KOPT-K1 (cell line): ENCODE measurements around the gene NUTM1.
"Not testable (repeated sequence)": the region's sequence is repeated elsewhere in the genome, so short reads cannot be mapped to it uniquely, and the experiment has no call there.

Source experiments
- H3K27ac ChIP-seq: fragments of 200-600 bp; sonication (generic); 2 replicates; pipeline ENCODE4 v1.5.1; 2016; ENCODE audit warnings: antibody characterized with exemption, mild to moderate bottlenecking, low read depth, low read length; ENCODE audit not compliant: poor library complexity, severe bottlenecking
- H3K36me3 ChIP-seq: fragments of 200-600 bp; sonication (generic); 2 replicates; pipeline ENCODE4 v1.5.1; 2017; ENCODE audit warnings: antibody characterized with exemption, mild to moderate bottlenecking, low read length, moderate library complexity; ENCODE audit not compliant: insufficient read depth
- H3K9me3 ChIP-seq: fragments of 200-600 bp; sonication (generic); 2 replicates; pipeline ENCODE4 v1.5.1; 2017; ENCODE audit warnings: antibody characterized with exemption, low read length, mild to moderate bottlenecking; ENCODE audit not compliant: insufficient read depth, poor library complexity, severe bottlenecking

The NUTM1 gene

DNA sequence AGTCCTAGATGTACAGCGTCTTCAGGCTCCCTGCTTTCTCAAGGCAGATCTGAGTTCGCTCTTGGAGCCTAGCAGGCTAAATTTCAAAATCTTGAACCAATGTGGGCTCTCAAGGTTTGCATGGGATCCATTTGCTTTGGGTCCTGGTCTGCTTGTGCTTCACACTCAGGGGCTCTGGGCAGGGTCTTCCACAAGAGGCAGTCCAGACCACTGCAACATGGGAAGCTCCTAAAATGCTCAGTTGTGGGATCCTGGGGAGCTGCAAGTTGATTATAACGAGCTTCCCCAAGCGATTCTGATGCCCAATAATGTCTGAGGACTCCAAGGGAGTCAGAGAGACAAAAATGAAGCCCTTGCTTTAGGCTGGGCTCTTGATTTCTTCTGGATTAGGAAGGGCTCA is 6.7 kb downstream of the NUTM1 start:
- H3K27ac ChIP-seq = no peak overlapping the region
- peaks cover 6% of the 10 kb centered on the region; the same call in 1 of the 2 replicates for H3K36me3 ChIP-seq
- H3K9me3 ChIP-seq = no peaks in the 10 kb centered on the region

DNA sequence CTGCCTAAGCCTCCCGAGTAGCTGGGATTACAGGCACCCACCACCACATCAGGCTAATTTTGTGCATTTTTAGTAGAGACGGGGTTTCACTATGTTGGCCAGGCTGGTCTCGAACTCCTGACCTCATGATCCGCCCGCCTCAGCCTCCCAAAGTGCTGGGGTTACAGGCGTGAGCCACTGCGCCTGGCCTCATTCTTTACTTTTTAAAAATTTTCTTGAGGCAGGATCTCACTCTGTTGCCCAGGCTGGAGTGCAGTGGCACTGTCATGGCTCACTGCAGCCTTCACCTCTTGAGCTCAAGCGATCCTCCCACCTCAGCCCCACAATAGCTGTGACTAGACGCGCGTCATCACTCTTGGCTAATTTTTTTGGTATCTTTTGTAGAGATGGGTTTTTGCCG is 9.9 kb downstream of the NUTM1 start:
- H3K36me3 ChIP-seq = peaks cover 38% of the 10 kb centered on the region
- H3K27ac ChIP-seq, H3K9me3 ChIP-seq: not testable (repeated sequence)

DNA sequence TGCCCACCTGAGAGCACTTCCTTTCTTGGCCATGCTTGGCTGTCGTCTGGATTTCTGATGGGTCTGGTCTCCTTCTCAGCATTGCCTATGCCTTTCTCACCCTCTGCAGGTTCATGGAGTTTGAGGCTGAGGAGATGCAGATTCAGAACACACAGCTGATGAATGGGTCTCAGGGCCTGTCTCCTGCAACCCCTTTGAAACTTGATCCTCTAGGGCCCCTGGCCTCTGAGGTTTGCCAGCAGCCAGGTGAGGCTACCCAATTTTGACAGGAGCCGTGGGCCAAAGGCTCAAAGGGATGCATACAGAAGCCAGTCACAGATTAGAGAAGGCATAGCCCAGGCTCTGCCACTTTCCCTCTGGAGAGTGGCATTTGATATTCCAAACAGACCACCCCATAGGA is 10.5 kb downstream of the NUTM1 start:
- Histone ChIP-seq H3K36me3 (peaks cover 44% of the 10 kb centered on the region), H3K27ac (no peak overlapping the region), H3K9me3 (no peaks in the 10 kb centered on the region)

DNA sequence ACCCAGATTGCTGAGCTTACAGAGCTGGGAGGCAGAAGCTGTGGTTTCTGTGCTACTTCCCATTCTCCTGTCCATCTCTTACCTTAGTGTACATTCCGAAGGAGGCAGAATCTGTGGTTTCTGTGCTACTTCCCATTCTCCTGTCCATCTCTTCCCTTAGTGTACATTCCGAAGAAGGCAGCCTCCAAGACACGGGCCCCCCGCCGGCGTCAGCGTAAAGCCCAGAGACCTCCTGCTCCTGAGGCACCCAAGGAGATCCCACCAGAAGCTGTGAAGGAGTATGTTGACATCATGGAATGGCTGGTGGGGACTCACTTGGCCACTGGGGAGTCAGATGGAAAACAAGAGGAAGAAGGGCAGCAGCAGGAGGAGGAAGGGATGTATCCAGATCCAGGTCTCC is 11.2 kb downstream of the NUTM1 start:
- Histone ChIP-seq H3K27ac (no peak overlapping the region), H3K9me3 (no peaks in the 10 kb centered on the region), H3K36me3 (peaks cover 51% of the 10 kb centered on the region)

DNA sequence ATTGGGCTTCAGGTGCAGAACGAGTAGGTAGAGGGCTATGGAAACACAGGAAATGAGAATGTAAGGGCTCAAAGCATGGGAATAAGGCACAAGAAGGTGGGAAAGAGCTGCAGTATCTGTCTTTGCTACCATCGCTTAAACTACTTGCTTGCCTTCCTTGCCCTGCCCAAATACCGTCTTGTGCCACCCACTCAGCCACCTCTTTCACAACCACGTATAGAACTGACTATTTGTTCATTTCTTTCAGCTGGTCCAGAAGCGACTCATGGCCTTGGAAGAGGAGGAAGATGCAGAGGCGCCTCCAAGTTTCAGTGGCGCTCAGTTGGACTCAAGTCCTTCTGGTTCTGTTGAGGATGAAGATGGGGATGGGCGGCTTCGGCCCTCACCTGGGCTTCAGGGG is 12.1 kb downstream of the NUTM1 start:
- Histone ChIP-seq H3K27ac (no peak overlapping the region), H3K9me3 (no peaks in the 10 kb centered on the region), H3K36me3 (peaks cover 60% of the 10 kb centered on the region)

DNA sequence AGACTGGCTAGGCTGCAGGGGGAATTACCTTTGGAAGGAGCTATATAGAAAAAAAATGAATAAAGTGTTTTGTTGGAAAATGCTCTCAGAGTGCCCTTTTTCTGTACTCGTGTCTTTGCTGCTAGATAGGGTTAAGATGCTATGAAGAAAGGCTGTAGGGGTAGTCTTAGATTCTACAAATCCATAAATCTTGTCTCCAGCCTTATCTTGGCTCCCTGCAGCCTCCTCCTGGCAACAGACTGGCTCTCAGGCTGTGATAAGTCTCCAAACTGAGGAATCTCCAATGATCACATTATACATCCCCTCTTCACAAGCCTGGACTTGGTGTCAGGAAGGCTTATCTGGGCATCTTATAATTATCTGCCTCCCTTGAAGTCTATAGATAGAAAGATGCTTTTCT is 14.5 kb downstream of the NUTM1 start:
- peaks cover 84% of the 10 kb centered on the region for H3K36me3 ChIP-seq
- no peak overlapping the region for H3K27ac ChIP-seq
- no peaks in the 10 kb centered on the region for H3K9me3 ChIP-seq

DNA sequence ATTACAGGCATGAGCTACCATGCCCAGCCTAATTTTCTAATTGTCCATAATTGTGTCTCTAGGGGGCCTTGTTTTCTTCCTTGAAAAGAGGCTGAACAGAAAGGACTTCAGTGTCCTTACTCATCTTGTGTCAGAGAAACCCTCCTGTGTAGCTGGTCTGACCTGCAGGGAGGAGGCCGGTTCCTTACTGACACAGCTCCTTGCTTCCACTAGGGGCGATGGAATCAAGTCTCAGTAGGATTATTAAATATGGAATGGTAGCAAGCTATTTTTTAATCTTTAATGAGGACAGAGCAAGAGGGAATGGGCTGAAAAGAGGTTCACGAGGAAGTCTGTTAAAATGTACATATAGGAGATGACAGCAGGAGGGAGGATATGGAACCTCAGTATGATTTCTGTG is 15.3 kb downstream of the NUTM1 start:
- no peaks in the 10 kb centered on the region for H3K9me3 ChIP-seq
- H3K36me3 ChIP-seq = peaks cover 91% of the 10 kb centered on the region
- no peak overlapping the region for H3K27ac ChIP-seq

DNA sequence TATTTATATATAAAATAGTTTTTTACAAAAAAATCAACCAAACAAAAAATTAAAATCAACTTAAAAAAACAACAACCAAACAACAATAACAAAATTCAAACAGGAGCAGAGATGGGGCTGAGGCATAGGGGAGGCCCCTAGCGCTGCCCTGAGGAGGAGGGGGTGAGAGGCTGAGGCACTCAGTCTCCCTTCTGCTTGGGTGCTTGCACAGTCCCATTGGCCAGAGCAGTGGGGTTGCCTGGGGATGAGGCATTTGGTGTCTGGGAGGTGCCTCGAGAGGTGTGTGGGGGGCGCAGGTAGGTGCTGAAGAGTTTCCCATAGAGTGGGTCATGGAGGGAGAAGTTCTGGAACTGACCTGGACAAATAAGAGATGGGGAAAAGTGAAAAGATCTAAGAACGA is 15.8 kb downstream of the NUTM1 start:
- H3K9me3 ChIP-seq = no peaks in the 10 kb centered on the region
- H3K36me3 ChIP-seq = peaks cover 97% of the 10 kb centered on the region
- H3K27ac ChIP-seq = no peak overlapping the region

DNA sequence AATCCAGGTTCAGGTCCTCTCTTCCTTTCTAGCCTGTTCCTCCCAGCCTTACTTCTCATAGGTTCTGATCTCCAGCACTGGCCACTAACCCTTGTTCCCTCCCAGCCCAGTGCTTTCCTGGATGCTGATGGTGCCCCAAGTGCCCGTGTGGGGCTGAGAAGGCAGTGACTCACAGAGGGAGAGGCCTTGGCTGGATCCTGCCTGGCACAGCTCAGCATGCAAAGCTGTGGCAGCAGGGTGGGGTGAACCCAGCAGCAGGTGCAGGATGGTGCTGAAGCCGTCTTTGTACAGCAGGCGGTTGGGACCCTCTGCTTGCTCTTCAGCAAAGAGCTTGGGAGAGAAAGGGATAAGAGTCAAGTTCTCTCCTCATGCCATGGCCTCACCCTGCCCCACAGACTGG is 16.3 kb downstream of the NUTM1 start:
- H3K27ac ChIP-seq = no peak overlapping the region
- no peaks in the 10 kb centered on the region for H3K9me3 ChIP-seq
- peaks cover 98% of the 10 kb centered on the region for H3K36me3 ChIP-seq

DNA sequence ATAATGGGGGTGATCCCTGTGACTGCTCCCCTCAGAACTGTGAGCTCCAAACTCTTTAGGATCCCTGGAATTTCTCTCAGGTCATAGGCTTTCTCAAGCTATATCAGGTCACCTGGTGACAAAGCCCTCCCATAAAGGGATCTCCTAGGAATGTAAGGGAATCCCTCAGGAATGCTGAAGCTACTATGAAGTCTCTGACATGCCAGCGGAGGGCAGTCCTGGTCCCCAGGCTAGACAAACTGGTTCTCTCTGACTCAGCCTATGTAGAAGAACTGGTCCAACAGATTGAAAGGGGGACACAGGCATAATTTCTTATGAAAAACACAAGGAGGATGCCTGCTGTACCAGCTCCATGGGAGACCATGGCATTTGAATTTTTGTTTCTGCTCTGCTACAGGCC is 17.2 kb downstream of the NUTM1 start:
- no peaks in the 10 kb centered on the region for H3K9me3 ChIP-seq
- H3K36me3 ChIP-seq = peaks cover 90% of the 10 kb centered on the region
- H3K27ac ChIP-seq = no peak overlapping the region

DNA sequence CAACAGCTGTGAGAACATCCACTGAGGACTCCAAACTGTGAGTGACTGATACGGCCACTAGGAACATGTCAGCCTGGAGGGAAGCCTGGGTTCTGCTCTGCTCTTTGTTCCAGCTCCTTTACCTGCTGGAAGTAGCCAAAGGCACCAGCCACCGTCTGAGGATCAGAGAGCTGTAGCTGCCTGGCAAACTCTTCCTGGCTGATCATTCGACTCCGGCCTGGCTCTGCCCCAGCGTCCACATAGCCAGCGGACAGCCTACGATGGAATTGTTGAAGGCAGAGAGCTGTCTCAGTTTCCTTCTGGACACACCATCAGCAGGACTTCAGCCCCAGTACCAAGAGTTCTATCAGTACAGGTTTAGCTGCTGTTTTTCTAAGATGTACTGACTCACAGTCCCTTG is 18.2 kb downstream of the NUTM1 start:
- no peak overlapping the region for H3K27ac ChIP-seq
- H3K9me3 ChIP-seq = no peaks in the 10 kb centered on the region
- peaks cover 80% of the 10 kb centered on the region for H3K36me3 ChIP-seq

DNA sequence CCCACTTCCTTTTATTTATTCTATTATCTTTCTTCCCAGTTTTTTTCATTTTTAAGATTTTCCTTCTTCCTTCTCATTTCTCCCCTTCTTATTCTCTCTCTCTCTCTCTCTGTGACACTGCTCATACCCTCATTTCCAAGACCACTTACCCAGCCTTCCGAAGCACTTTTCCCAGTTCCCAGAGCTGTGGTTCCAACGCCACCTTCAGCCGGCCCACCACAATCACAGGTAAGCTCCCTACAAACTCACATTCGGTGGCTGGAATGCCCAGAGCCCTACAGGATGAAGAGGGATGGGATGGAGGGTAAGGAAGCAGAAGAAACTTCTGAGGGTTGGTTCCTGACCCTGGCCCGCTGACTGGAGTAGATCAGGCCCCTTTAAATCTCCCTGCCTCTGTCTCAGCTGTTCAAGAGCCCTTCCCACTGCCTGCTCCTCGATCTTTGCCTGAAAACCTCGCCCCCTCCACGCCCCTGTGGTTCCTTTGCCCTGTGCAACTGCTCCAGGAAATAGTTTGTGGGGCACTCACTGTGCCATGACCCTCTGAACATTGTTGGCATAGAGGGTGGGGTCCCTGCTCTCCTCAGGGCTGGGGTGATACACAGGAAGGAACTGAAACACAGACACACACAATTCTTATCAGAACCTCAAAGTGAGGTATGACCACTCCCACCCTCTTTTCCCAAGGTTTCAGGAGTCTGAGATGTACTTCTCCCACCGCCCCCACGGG is 19.1 kb downstream of the NUTM1 start:
- no peaks in the 10 kb centered on the region for H3K9me3 ChIP-seq
- H3K27ac ChIP-seq = no peak overlapping the region
- H3K36me3 ChIP-seq = peaks cover 71% of the 10 kb centered on the region

DNA sequence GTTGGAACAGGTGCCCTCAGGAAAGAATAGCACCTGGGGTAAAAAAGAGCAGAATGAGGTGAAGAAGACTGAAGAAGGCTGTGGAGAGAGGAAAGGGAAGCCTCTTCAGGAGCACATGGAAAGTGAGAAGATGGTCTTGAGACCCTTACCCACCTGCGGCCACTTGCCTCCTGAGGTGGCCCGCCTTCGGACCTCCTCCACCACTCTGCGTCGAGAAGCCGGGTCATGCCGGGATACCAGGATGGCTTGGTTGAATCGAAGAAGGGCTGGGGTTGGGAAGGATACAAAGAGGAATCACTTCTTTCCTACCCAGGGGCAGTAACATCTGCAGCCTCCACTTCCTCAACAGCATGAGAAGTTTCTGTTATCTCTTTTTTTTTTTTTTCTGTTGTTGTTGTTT is 20.9 kb downstream of the NUTM1 start:
- Histone ChIP-seq H3K9me3 (no peaks in the 10 kb centered on the region), H3K27ac (no peak overlapping the region), H3K36me3 (peaks cover 52% of the 10 kb centered on the region)

DNA sequence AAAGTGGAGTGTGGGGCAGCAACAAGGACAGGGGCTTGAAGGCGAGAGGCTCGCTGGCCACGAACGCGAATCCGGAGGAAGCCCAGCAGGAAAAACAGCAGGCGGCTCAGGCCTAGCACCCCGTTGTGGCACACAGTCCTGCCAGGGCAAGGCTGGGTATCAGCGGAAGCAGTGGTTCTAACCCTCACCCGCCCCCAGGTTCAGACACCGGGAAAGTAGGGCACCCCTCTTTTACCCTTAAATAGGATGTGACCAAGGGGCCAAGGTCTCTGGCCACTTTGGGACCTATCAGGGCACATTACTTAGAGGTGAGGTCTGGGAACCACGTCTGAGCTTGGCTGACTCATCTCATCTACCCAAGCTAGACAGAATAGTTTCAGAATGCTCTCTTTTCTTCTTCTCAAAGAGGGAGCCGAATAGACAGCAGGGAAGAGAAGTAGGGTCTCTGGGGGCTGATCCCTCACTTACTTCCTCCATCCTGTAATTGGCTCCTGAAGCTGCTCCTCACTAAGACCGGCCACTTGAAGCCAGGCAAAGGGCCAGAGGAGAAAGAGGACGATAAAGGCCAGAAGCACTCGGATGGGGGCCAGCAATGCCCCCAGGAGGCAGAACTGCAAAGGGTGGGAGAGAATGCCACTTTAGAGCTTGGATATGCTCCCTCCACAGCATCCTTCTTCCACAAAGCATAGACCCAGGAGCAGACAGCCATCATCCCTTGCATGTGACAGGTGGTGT is 22.1 kb downstream of the NUTM1 start:
- H3K27ac ChIP-seq = peak overlapping the region; percentile 90
- peaks cover 40% of the 10 kb centered on the region for H3K36me3 ChIP-seq

DNA sequence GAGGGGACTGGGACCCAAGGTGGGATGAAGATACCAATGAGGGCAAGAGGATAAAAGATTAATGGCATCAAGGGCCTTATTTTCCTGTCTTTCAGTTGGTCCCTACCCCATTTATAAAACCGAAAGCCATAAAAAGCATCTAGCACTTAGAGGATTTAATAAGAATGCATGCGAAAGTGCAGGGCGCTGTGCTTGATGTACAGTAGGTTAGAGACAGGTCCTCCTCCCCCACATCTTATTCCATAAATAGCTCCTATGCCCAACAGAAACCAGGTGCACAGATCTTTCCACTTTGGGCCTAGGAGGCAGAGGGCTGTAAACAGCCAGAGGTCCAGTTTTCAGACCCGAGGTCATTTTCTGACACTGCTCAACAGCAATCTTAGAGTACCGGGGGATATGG is 22.7 kb downstream of the NUTM1 start:
- no peaks in the 10 kb centered on the region for H3K9me3 ChIP-seq
- peak overlapping the region; percentile 90 for H3K27ac ChIP-seq
- peaks cover 34% of the 10 kb centered on the region for H3K36me3 ChIP-seq

More for the DNA sequence above, 22.1 kb downstream of the NUTM1 start:
- H3K9me3 ChIP-seq = no peaks in the 10 kb centered on the region
